ENCODE measurements around the gene COQ8B. TPM values are rescaled to one million over a fixed set of nuclear protein-coding genes. Genes with fewer than 3 reads are reported as not detected.

COQ8B gene
- total RNA-seq, 4 donors from 2014 or later = 40.2 to 58.7 (median 44.1) TPM

DNA sequence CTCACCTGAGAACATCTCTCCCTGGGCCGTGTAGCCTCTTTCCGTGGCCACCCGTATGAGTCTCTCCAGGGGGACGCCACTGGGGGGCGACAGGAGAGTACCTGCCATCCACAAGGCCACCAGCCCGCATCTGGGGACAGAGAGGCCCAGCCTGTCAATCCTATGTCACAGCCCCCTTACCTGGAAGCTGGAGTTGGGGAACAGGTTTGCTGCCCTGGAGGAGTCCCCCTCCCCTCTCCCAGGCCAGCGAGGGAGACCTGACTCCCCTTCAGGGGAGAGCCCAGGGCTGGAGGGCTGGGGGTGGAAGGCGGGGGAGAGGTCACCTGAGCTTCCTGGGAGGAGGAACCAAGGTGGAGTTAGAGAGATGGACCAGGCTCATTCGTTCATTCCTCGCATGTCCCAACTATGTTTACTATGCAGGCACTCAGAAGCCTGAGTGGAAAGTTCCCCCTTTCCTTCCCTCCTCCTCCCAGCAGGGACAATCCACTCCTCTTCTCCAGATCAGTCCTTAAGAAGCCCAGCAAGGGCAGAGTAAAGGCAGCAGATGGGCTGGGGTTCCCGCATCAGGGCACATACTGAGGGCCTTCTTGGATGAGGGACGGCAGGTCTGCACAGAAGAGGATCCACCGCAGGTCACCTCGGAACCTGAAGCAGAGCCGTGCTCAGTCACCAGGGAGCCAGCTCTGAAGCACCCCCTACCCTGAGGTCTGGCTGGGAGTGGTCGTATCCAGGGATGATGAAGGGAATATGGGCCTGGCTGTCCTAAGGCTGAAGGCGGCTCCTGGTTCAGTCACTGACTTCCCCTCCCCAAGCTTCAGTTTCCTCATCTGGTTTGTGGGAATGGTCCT, 28.1 kb upstream of the COQ8B start:
- TF ChIP-seq, protein P1, sequence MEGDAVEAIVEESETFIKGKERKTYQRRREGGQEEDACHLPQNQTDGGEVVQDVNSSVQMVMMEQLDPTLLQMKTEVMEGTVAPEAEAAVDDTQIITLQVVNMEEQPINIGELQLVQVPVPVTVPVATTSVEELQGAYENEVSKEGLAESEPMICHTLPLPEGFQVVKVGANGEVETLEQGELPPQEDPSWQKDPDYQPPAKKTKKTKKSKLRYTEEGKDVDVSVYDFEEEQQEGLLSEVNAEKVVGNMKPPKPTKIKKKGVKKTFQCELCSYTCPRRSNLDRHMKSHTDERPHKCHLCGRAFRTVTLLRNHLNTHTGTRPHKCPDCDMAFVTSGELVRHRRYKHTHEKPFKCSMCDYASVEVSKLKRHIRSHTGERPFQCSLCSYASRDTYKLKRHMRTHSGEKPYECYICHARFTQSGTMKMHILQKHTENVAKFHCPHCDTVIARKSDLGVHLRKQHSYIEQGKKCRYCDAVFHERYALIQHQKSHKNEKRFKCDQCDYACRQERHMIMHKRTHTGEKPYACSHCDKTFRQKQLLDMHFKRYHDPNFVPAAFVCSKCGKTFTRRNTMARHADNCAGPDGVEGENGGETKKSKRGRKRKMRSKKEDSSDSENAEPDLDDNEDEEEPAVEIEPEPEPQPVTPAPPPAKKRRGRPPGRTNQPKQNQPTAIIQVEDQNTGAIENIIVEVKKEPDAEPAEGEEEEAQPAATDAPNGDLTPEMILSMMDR (IDR thresholded peaks at IDR 0.05) = no peak
- no peak for TF ChIP-seq POLR2A (IDR thresholded peaks at IDR 0.05)
- 75% methylated on average over 15 of the region's 17 CpGs for WGBS, 2 donors
- no peak overlapping the region for H3K4me3 ChIP-seq (ENCODE audit: low read depth, poor library complexity, severe bottlenecking)
- intact Hi-C loops (cut with DNase I; ENCODE audit: low total_unique reads) = no loop called here
- peak in 1 of 2 donors; percentile 83 for DNase-seq (ENCODE audit: low spot score in 2 of 2)

DNA sequence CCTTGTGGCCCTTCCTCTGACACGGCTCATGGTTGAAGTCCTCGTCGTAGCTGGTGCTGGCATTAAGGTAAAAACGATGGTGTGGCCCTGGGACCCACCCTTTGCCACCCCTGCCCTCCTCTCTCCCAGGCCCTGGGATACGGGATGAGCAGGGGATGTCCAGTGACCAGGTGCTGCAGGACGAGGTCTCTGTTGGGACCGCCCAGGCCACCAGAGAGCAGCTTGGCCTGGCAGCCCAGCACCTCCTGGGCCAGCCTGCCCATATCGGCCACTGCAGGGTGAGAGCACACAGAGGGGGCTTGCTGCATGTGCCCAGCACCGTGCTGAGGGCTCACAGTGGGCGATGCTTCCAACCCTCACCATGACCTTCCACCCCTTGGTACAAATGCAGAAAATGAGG, 27.2 kb upstream of the COQ8B start:
- H3K4me3 ChIP-seq (ENCODE audit: low read depth, poor library complexity, severe bottlenecking) = no peak overlapping the region
- WGBS, 2 donors = 94 to 96% methylated on average over 10 of the region's 10 CpGs
- intact Hi-C loops (cut with DNase I; ENCODE audit: low total_unique reads) = no loop called here
- TF ChIP-seq POLR2A (IDR thresholded peaks at IDR 0.05) = no peak
- TF ChIP-seq, protein P1 (IDR thresholded peaks at IDR 0.05) = no peak
- peak in 1 of 2 donors; percentile 72 for DNase-seq (ENCODE audit: low spot score in 2 of 2)

DNA sequence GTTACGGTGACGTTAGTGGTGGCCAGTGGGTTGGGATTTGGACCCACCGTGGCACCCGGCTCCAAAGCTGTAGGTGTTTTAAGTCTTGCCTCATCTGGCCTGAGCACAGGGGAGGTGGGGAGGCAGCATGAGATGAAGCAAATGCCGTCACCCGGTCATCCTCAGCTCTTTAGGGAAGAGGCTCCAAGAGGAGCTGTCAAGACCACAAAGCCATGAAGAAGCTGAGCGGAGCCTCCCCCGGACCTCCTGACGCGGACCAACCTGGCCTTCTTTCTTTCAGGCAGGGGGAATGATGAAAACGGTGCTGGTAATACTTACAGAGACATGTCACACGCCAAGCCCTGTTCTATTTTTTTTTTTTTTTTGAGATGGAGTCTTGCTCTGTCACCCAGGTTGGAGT, 26.2 kb upstream of the COQ8B start:
- intact Hi-C loops (cut with DNase I; ENCODE audit: low total_unique reads) = no loop called here
- TF ChIP-seq, protein P1 (IDR thresholded peaks at IDR 0.05) = no peak
- TF ChIP-seq POLR2A (IDR thresholded peaks at IDR 0.05) = no peak
- no peak overlapping the region for H3K4me3 ChIP-seq (ENCODE audit: low read depth, poor library complexity, severe bottlenecking)
- DNase-seq (ENCODE audit: low spot score in 2 of 2) = no peak
- 89 to 94% methylated on average over 12 of the region's 12 CpGs for WGBS, 2 donors

DNA sequence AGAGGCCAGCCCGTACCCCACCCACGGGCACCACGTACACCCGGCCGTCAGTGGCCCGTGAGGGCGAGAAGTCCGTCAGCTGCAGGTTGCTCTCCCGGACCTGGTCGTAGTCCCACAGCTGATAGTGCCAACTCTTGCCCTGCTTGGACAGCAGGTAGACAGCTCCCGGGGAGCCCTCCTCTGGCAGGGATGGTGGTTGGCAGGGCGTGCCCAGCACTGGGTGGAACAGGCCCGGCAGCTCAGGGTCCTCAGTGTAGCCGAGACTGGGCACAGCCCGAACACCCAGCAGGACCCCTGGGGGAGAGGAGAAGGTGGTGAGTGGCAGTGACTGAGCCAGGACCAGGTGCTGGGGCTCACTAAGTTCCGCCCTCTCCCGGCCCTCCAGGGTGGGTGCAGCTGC, 25.8 kb upstream of the COQ8B start:
- peak in 1 of 2 donors; percentile 86 for DNase-seq (ENCODE audit: low spot score in 2 of 2)
- TF ChIP-seq POLR2A (IDR thresholded peaks at IDR 0.05) = no peak
- TF ChIP-seq, protein P1 (IDR thresholded peaks at IDR 0.05) = no peak
- intact Hi-C loops (cut with DNase I; ENCODE audit: low total_unique reads) = no loop called here
- 79 to 86% methylated on average over 16 to 17 of the region's 17 CpGs for WGBS, 2 donors
- H3K4me3 ChIP-seq (ENCODE audit: low read depth, poor library complexity, severe bottlenecking) = no peak overlapping the region

DNA sequence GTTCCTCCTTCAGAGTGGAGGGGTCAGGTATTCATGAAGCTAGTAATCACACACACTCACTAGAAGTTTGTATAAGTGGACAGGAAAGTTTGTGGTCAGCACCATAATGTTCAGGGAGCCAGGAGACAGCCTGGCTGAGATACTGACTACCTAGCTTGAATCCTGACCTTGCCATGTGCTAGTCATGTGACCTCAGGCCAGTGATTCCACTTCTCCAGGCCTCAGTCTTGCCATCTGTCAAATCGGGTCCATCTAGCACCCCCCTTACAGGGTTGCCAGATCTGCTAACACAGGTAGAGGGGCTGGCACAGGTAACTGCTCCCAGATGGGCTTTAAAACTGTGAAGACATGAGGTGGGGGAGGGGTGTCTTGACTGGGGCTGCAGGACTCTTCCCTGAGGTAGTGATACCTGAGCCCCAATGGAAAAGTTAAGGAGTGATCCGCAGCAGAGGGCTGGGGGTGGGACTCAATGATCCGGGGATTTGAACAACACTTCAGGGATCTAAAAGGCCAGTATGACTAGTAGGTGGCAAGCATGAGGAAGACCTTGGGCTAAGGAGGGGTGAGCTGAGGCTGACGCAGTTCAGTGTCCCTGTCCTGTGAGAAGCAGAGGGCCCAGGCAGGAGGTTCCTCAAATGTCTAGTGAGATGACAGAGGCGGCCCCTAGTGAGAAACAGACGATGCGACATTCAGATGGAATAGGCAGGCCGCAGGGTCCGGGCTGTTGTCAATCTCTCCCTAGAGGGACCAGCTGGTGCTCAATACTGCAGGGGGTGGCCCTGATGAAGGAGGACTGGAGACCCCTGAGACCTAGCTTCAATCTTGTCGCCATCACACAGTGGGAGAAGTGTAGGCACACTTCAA, 25.1 kb upstream of the COQ8B start:
- intact Hi-C loops (cut with DNase I; ENCODE audit: low total_unique reads) = no loop called here
- WGBS, 2 donors = 81 to 82% methylated on average over 10 of the region's 10 CpGs
- H3K4me3 ChIP-seq (ENCODE audit: low read depth, poor library complexity, severe bottlenecking) = no peak overlapping the region
- TF ChIP-seq, protein P1 (IDR thresholded peaks at IDR 0.05) = no peak
- TF ChIP-seq POLR2A (IDR thresholded peaks at IDR 0.05) = no peak
- DNase-seq (ENCODE audit: low spot score in 2 of 2) = peak in 1 of 2 donors; percentile 84

All from lower leg skin (tissue), 4 donors.